ENCODE results near the gene STK25.

The STK25 gene

GRCh38 chr2:241469746-241470145 lies 38.6 kb downstream of the STK25 start:
- WGBS = 93% methylated on average over 2 of the region's 2 CpGs
- no peaks in the 10 kb centered on the region for H3K9me3 ChIP-seq (ENCODE audit: insufficient read depth, low read depth, low read length)
- H3K27me3 ChIP-seq (ENCODE audit: insufficient read depth, low read length) = no peaks in the 10 kb centered on the region
- H3K4me3 ChIP-seq (ENCODE audit: low read length) = no peak overlapping the region
- no peaks in the 10 kb centered on the region for H3K36me3 ChIP-seq (ENCODE audit: insufficient read depth, low read length)
- H3K9ac ChIP-seq (ENCODE audit: low read depth, low read length) = no peak overlapping the region
- H3K4me1 ChIP-seq (ENCODE audit: insufficient read depth, low read length) = no peaks in the 10 kb centered on the region
- H3K27ac ChIP-seq (ENCODE audit: low read depth, low read length) = no peak overlapping the region

DNA sequence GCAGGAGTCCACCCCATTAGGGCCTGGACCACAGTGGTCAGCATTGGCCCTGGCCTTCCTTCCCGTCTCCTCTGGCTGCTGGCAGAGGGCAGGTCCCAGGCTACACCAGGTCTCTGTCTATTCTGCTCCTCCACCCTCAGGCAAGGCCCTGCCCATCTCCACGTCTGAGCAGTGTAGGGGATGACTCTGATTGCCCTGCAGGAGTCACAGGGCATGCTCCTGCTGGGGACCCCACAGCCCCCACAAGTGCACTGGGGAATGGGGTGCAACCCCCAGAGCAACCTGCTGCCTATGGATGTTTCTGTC lies 40.0 kb downstream of the STK25 start:
- Histone ChIP-seq H3K4me3 (ENCODE audit: low read length) (no peak overlapping the region), H3K9me3 (ENCODE audit: insufficient read depth, low read depth, low read length) (no peaks in the 10 kb centered on the region), H3K9ac (ENCODE audit: low read depth, low read length) (no peak overlapping the region), H3K36me3 (ENCODE audit: insufficient read depth, low read length) (no peaks in the 10 kb centered on the region), H3K27me3 (ENCODE audit: insufficient read depth, low read length) (no peaks in the 10 kb centered on the region), H3K4me1 (ENCODE audit: insufficient read depth, low read length) (no peaks in the 10 kb centered on the region), H3K27ac (ENCODE audit: low read depth, low read length) (no peak overlapping the region)
- 63% methylated on average over 2 of the region's 2 CpGs for WGBS

DNA sequence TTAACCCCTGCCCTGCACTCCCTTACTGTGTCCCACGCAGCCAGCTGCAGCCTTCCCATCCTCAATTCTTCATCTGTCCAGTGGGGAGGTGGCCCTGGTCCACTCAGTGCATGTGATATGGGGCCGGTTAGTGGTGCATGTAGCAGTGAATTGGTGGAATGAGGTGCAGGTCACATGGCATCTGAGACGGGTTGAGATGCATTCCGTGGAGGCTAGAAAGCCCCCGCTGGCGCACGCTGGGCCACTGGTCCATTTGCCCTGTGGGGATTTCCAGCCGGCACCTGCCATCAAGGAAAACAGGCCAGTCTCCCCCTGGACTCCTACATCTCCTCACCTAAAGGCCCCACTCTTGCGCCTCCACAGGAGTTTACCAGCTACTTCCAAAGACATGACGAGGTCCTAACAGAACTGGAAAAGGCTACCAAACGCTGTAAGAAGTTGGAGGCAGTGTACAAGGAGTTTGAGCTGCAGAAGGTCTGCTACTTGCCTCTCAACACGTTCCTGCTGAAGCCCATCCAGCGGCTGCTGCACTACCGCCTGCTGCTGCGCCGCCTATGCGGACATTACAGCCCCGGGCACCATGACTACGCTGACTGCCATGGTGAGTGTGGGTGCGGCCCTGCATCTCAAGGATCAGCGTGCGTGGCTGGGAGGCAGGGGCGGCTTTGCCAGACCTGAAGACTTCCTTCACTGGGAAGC lies 40.5 kb downstream of the STK25 start:
- no peaks in the 10 kb centered on the region for H3K27me3 ChIP-seq (ENCODE audit: insufficient read depth, low read length)
- H3K27ac ChIP-seq (ENCODE audit: low read depth, low read length) = no peak overlapping the region
- H3K9ac ChIP-seq (ENCODE audit: low read depth, low read length) = no peak overlapping the region
- H3K4me3 ChIP-seq (ENCODE audit: low read length) = no peak overlapping the region
- H3K36me3 ChIP-seq (ENCODE audit: insufficient read depth, low read length) = no peaks in the 10 kb centered on the region
- no peaks in the 10 kb centered on the region for H3K9me3 ChIP-seq (ENCODE audit: insufficient read depth, low read depth, low read length)
- 95% methylated on average over 23 of the region's 23 CpGs for WGBS
- no peaks in the 10 kb centered on the region for H3K4me1 ChIP-seq (ENCODE audit: insufficient read depth, low read length)

- Histone ChIP-seq H3K9ac (ENCODE audit: low read depth, low read length) (no peak overlapping the region), H3K4me1 (ENCODE audit: insufficient read depth, low read length) (no peaks in the 10 kb centered on the region), H3K27me3 (ENCODE audit: insufficient read depth, low read length) (no peaks in the 10 kb centered on the region), H3K27ac (ENCODE audit: low read depth, low read length) (no peak overlapping the region), H3K9me3 (ENCODE audit: insufficient read depth, low read depth, low read length) (no peaks in the 10 kb centered on the region), H3K4me3 (ENCODE audit: low read length) (no peak overlapping the region), H3K36me3 (ENCODE audit: insufficient read depth, low read length) (no peaks in the 10 kb centered on the region)
- WGBS = 94% methylated on average over 10 of the region's 10 CpGs
Observed at GRCh38 chr2:241466230-241466629, 42.2 kb downstream of the STK25 start.

DNA sequence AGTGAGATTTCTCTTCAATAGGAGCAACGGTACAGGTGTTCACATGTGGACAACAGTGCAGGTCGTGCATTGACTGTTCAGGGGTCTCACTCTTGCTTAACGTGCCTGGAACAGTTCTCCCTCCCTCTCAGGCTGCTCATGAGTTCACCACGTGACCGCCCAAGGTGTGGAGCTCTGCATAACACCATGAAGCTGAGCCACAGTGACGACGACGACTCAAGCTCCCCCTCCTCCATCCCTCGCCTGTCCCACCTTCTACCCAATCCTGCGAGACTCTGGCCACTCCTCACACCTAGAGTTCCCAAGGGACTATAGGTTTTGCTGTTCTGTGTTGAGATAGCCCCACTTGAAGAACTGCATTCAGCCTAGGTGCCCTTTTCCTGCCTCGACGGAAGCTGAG lies 42.8 kb downstream of the STK25 start:
- Histone ChIP-seq H3K4me3 (ENCODE audit: low read length) (no peak overlapping the region), H3K36me3 (ENCODE audit: insufficient read depth, low read length) (no peaks in the 10 kb centered on the region), H3K9ac (ENCODE audit: low read depth, low read length) (no peak overlapping the region), H3K9me3 (ENCODE audit: insufficient read depth, low read depth, low read length) (no peaks in the 10 kb centered on the region), H3K27ac (ENCODE audit: low read depth, low read length) (no peak overlapping the region), H3K27me3 (ENCODE audit: insufficient read depth, low read length) (no peaks in the 10 kb centered on the region), H3K4me1 (ENCODE audit: insufficient read depth, low read length) (no peaks in the 10 kb centered on the region)
- 67% methylated on average over 12 of the region's 12 CpGs for WGBS

- no peak overlapping the region for H3K9ac ChIP-seq (ENCODE audit: low read depth, low read length)
- H3K4me3 ChIP-seq (ENCODE audit: low read length) = no peak overlapping the region
- H3K9me3 ChIP-seq (ENCODE audit: insufficient read depth, low read depth, low read length) = no peaks in the 10 kb centered on the region
- H3K27me3 ChIP-seq (ENCODE audit: insufficient read depth, low read length) = no peaks in the 10 kb centered on the region
- 92% methylated on average over 18 of the region's 18 CpGs for WGBS
- H3K4me1 ChIP-seq (ENCODE audit: insufficient read depth, low read length) = no peaks in the 10 kb centered on the region
- H3K27ac ChIP-seq (ENCODE audit: low read depth, low read length) = no peak overlapping the region
- no peaks in the 10 kb centered on the region for H3K36me3 ChIP-seq (ENCODE audit: insufficient read depth, low read length)
Observed at GRCh38 chr2:241463276-241464135, 44.9 kb downstream of the STK25 start.

DNA sequence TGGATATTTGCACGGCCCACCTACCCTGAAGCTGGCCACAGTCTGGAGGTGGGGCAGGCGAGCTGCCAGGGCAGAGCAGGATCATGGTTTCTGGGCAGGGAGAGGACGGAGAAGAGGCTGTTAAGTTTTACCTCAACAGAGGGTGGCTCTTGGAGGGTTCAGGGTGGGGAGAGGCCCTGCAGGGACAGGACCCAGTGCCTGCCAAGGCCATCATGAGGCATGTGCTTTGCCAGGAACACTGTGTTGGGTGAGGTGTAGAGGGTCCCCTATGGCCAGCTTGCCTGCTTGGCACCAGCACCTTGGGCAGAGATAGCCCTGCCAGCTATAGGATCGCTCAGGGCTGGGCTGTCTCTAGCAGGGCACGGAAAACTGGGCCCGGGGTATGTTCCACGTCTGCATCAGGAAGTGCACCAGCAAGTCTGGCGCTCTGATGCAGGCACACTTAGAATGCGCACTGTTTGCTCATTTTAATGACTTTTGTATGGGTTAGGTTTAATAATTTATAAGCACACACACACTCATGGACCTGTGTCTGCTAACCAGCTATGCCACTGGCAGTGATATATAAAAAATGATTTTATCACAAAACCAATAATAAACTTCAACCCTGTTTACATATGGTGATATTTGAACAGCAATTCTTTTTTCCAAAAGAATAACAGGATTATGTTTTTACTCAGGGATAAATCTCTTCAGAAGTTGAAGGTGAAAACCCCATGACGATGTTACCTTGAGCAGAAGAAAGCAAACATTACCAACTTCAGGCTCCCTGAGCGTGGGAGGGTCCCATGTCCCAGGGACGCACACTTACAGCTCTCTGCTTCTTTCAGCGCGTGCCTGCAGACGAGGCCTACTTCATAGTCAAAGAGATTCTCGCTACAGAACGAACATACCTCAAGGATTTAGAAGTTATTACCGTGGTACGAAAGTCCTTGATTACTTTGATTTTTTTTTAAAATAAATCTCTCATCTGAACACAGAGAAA lies 46.4 kb downstream of the STK25 start:
- no peaks in the 10 kb centered on the region for H3K4me1 ChIP-seq (ENCODE audit: insufficient read depth, low read length)
- no peaks in the 10 kb centered on the region for H3K36me3 ChIP-seq (ENCODE audit: insufficient read depth, low read length)
- no peaks in the 10 kb centered on the region for H3K9me3 ChIP-seq (ENCODE audit: insufficient read depth, low read depth, low read length)
- no peaks in the 10 kb centered on the region for H3K27me3 ChIP-seq (ENCODE audit: insufficient read depth, low read length)
- 94% methylated on average over 19 of the region's 19 CpGs for WGBS
- no peak overlapping the region for H3K4me3 ChIP-seq (ENCODE audit: low read length)
- H3K9ac ChIP-seq (ENCODE audit: low read depth, low read length) = no peak overlapping the region
- no peak overlapping the region for H3K27ac ChIP-seq (ENCODE audit: low read depth, low read length)

DNA sequence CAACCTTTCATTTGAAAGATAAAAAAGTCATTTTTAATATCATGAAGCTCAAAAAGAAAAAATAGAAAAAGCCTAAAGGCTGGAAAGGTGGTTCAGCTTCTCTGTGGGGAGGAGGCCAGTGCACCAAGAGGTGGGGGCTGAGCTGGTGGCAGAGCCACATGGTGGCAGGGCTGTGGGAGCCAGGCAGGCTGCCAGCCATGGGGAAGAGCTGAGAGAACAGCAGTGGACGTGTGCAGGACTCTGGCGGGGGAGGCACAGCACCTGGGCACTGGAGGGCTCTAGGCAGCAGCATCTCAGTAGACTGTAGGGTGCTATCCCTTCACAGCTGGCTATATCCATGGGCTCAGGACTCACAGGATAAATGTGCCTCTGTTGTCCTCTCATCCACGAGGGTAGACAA lies 47.8 kb downstream of the STK25 start:
- H3K27ac ChIP-seq (ENCODE audit: low read depth, low read length) = no peak overlapping the region
- no peaks in the 10 kb centered on the region for H3K36me3 ChIP-seq (ENCODE audit: insufficient read depth, low read length)
- no peaks in the 10 kb centered on the region for H3K4me1 ChIP-seq (ENCODE audit: insufficient read depth, low read length)
- H3K9me3 ChIP-seq (ENCODE audit: insufficient read depth, low read depth, low read length) = no peaks in the 10 kb centered on the region
- no peaks in the 10 kb centered on the region for H3K27me3 ChIP-seq (ENCODE audit: insufficient read depth, low read length)
- H3K4me3 ChIP-seq (ENCODE audit: low read length) = no peak overlapping the region
- 85% methylated on average over 3 of the region's 3 CpGs for WGBS
- H3K9ac ChIP-seq (ENCODE audit: low read depth, low read length) = no peak overlapping the region

DNA sequence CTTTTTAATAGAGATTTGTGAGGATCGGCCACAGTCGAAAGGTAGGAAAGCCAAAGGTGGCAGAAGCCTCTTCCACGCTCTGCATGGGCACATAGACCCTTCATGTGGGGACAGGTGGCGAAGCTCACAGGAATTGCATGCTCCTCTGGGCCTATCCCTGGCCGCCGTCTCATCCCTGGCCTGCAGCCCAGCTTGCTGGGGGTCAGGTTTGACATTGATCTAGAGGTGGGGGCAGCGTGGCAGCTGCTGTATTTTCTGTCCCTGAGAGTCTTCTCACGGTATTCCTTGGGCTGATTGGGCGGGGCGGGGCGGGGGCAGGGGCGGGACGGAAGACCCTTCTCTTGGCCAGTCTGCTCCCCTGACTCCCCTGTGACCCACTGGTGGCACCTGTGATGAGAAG lies 48.9 kb downstream of the STK25 start:
- WGBS = 89% methylated on average over 13 of the region's 13 CpGs
- no peak overlapping the region for H3K27ac ChIP-seq (ENCODE audit: low read depth, low read length)

GRCh38 chr2:241458687-241459086 lies 49.7 kb downstream of the STK25 start:
- Histone ChIP-seq H3K9ac (ENCODE audit: low read depth, low read length) (no peak overlapping the region), H3K9me3 (ENCODE audit: insufficient read depth, low read depth, low read length) (no peaks in the 10 kb centered on the region), H3K27ac (ENCODE audit: low read depth, low read length) (no peak overlapping the region), H3K4me3 (ENCODE audit: low read length) (no peak overlapping the region), H3K4me1 (ENCODE audit: insufficient read depth, low read length) (no peaks in the 10 kb centered on the region), H3K27me3 (ENCODE audit: insufficient read depth, low read length) (no peaks in the 10 kb centered on the region), H3K36me3 (ENCODE audit: insufficient read depth, low read length) (no peaks in the 10 kb centered on the region)
- 93% methylated on average over 5 of the region's 5 CpGs for WGBS

More for the DNA sequence above, 48.9 kb downstream of the STK25 start:
- Histone ChIP-seq H3K4me1 (ENCODE audit: insufficient read depth, low read length) (no peaks in the 10 kb centered on the region), H3K36me3 (ENCODE audit: insufficient read depth, low read length) (no peaks in the 10 kb centered on the region), H3K9ac (ENCODE audit: low read depth, low read length) (no peak overlapping the region), H3K27me3 (ENCODE audit: insufficient read depth, low read length) (no peaks in the 10 kb centered on the region), H3K4me3 (ENCODE audit: low read length) (no peak overlapping the region), H3K9me3 (ENCODE audit: insufficient read depth, low read depth, low read length) (no peaks in the 10 kb centered on the region)

GRCh38 chr2:241456546-241456945 lies 51.8 kb downstream of the STK25 start:
- Histone ChIP-seq H3K4me3 (ENCODE audit: low read length) (no peak overlapping the region), H3K27me3 (ENCODE audit: insufficient read depth, low read length) (no peaks in the 10 kb centered on the region), H3K9ac (ENCODE audit: low read depth, low read length) (no peak overlapping the region), H3K36me3 (ENCODE audit: insufficient read depth, low read length) (no peaks in the 10 kb centered on the region), H3K4me1 (ENCODE audit: insufficient read depth, low read length) (no peaks in the 10 kb centered on the region), H3K9me3 (ENCODE audit: insufficient read depth, low read depth, low read length) (no peaks in the 10 kb centered on the region), H3K27ac (ENCODE audit: low read depth, low read length) (no peak overlapping the region)
- 75% methylated on average over 11 of the region's 11 CpGs for WGBS
